ENCODE measurements around the gene IGF2.

Gene IGF2

GRCh38 chr11:2165571-2165970 lies 26.4 kb upstream of the IGF2 start:
- no peak for TF ChIP-seq CEBPB (IDR thresholded peaks at IDR 0.05)
- no peak for TF ChIP-seq MAX (IDR thresholded peaks at IDR 0.05)

- TF ChIP-seq NFIC (IDR thresholded peaks at IDR 0.05) (peak; percentile 28; the same call in 1 of the 2 replicates), ZBTB7A (IDR thresholded peaks at IDR 0.05; ENCODE audit: low read depth) (no peak)
Measured at GRCh38 chr11:2164861-2165555, 25.8 kb upstream of the IGF2 start.

GRCh38 chr11:2164081-2164480 lies 24.9 kb upstream of the IGF2 start:
- TF ChIP-seq FOXM1 (IDR thresholded peaks at IDR 0.05; ENCODE audit: borderline replicate concordance, low read depth) (no peak), CEBPB (IDR thresholded peaks at IDR 0.05) (no peak), TEAD4 (IDR thresholded peaks at IDR 0.05) (no peak), TAF1 (IDR thresholded peaks at IDR 0.05; ENCODE audit: low read depth) (no peak), USF1 (IDR thresholded peaks at IDR 0.05) (no peak), NFIC (IDR thresholded peaks at IDR 0.05) (no peak), CREB1 (IDR thresholded peaks at IDR 0.05; ENCODE audit: low read depth) (no peak), EGR1 (IDR thresholded peaks at IDR 0.05) (no peak), REST (IDR thresholded peaks at IDR 0.05; ENCODE audit: low read depth) (no peak), YY1 (IDR thresholded peaks at IDR 0.05; ENCODE audit: low read depth) (no peak), RAD21 (IDR thresholded peaks at IDR 0.05; ENCODE audit: low read depth) (no peak), TCF12 (IDR thresholded peaks at IDR 0.05; ENCODE audit: low read depth) (no peak), MAX (IDR thresholded peaks at IDR 0.05) (no peak), EP300 (IDR thresholded peaks at IDR 0.05; ENCODE audit: borderline replicate concordance) (no peak), ZBTB7A (IDR thresholded peaks at IDR 0.05; ENCODE audit: low read depth) (no peak)

GRCh38 chr11:2163428-2163978 lies 24.3 kb upstream of the IGF2 start:
- TF ChIP-seq MAX (IDR thresholded peaks at IDR 0.05) (no peak), FOXM1 (IDR thresholded peaks at IDR 0.05; ENCODE audit: borderline replicate concordance, low read depth) (no peak), YY1 (IDR thresholded peaks at IDR 0.05; ENCODE audit: low read depth) (no peak), NFIC (IDR thresholded peaks at IDR 0.05) (no peak), REST (IDR thresholded peaks at IDR 0.05; ENCODE audit: low read depth) (no peak), USF1 (IDR thresholded peaks at IDR 0.05) (no peak), RAD21 (IDR thresholded peaks at IDR 0.05; ENCODE audit: low read depth) (no peak), ZBTB7A (IDR thresholded peaks at IDR 0.05; ENCODE audit: low read depth) (no peak), EP300 (IDR thresholded peaks at IDR 0.05; ENCODE audit: borderline replicate concordance) (no peak), EGR1 (IDR thresholded peaks at IDR 0.05) (no peak), TEAD4 (IDR thresholded peaks at IDR 0.05) (no peak), TAF1 (IDR thresholded peaks at IDR 0.05; ENCODE audit: low read depth) (no peak)

- TF ChIP-seq ZBTB7A (IDR thresholded peaks at IDR 0.05; ENCODE audit: low read depth) (no peak), REST (IDR thresholded peaks at IDR 0.05; ENCODE audit: low read depth) (no peak), TEAD4 (IDR thresholded peaks at IDR 0.05) (no peak), EP300 (IDR thresholded peaks at IDR 0.05; ENCODE audit: borderline replicate concordance) (no peak), YY1 (IDR thresholded peaks at IDR 0.05; ENCODE audit: low read depth) (no peak), NFIC (IDR thresholded peaks at IDR 0.05) (no peak), TAF1 (IDR thresholded peaks at IDR 0.05; ENCODE audit: low read depth) (no peak), FOXM1 (IDR thresholded peaks at IDR 0.05; ENCODE audit: borderline replicate concordance, low read depth) (no peak), EGR1 (IDR thresholded peaks at IDR 0.05) (no peak), MAX (IDR thresholded peaks at IDR 0.05) (no peak), CEBPB (IDR thresholded peaks at IDR 0.05) (no peak), USF1 (IDR thresholded peaks at IDR 0.05) (no peak), CREB1 (IDR thresholded peaks at IDR 0.05; ENCODE audit: low read depth) (no peak), TCF12 (IDR thresholded peaks at IDR 0.05; ENCODE audit: low read depth) (no peak)
Measured at GRCh38 chr11:2160736-2161259, 21.6 kb upstream of the IGF2 start, which contains the start of gene INS. Gene INS, minus strand, starts transcription at chr11:2161209. Its CDS starts 238 bp downstream, at chr11:2160971.
